Lung (tissue), 12 donors: ENCODE data around the gene CHDH. TPM values are rescaled to one million over a fixed set of nuclear protein-coding genes. Genes with fewer than 3 reads are reported as not detected.

ENCODE experiments used
- ATAC-seq: fragments of 200-7000 bp; cut with Tn5 transposase; one replicate; pipeline ENCODE4 v1.9.1; 2020; ENCODE audit warnings: moderate number of reproducible peaks; ENCODE audit not compliant: insufficient read depth, low FRiP score
- DNase-seq, 3 donors: peaks; one replicate each; pipeline ENCODE4 v3.0.0-alpha.2; 2013 to 2017
- H3K27ac ChIP-seq, 2 donors: one replicate each; pipeline ENCODE4 v1.5.1; 2013; ENCODE audit warnings: mild to moderate bottlenecking in 2 of 2, moderate library complexity in 2 of 2, control low read depth in 1 of 2, inconsistent platforms in 1 of 2, low read depth in 1 of 2, low read length in 1 of 2
- H3K27me3 ChIP-seq, 3 donors: one replicate each; pipeline ENCODE4 v1.5.1; 2013; ENCODE audit warnings: low read length in 2 of 3; ENCODE audit not compliant: control insufficient read depth in 3 of 3, insufficient read depth in 3 of 3
- H3K36me3 ChIP-seq, 4 donors: one replicate each; pipeline ENCODE4 v1.5.1; 2013; ENCODE audit warnings: low read length in 4 of 4, mild to moderate bottlenecking in 1 of 4, moderate library complexity in 1 of 4; ENCODE audit not compliant: control insufficient read depth in 4 of 4, insufficient read depth in 4 of 4
- H3K4me1 ChIP-seq, 5 donors: one replicate each; pipeline ENCODE4 v1.5.1; 2013; ENCODE audit warnings: low read length in 5 of 5, mild to moderate bottlenecking in 2 of 5, moderate library complexity in 1 of 5; ENCODE audit not compliant: control insufficient read depth in 5 of 5, insufficient read depth in 5 of 5
- H3K4me3 ChIP-seq: one replicate; pipeline ENCODE4 v1.5.1; 2013; ENCODE audit warnings: mild to moderate bottlenecking, control low read depth, moderate library complexity
- H3K9ac ChIP-seq, 2 donors: one replicate each; pipeline ENCODE4 v1.5.1; 2013; ENCODE audit warnings: low read length in 2 of 2, control low read depth in 1 of 2; ENCODE audit not compliant: insufficient read depth in 1 of 2
- H3K9me3 ChIP-seq, 4 donors: one replicate each; pipeline ENCODE4 v1.5.1; 2013; ENCODE audit warnings: low read length in 3 of 4, mild to moderate bottlenecking in 1 of 4, moderate library complexity in 1 of 4; ENCODE audit not compliant: control insufficient read depth in 4 of 4, insufficient read depth in 3 of 4
- CTCF ChIP-seq: IDR thresholded peaks from 2 replicates; pipeline ENCODE4 v1.5.1; 2012; ENCODE audit warnings: mild to moderate bottlenecking; ENCODE audit errors: control extremely low read depth, extremely low read depth
- WGBS, 2 donors: extraction: QIAGEN DNeasy Blood & Tissue Kit; methylation state at CpG; one replicate each; pipeline ENCODE4 v1.1.7; 2013; 5-methylcytosine and 5-hydroxymethylcytosine counted together
- polyA plus RNA-seq, 2 donors: library from polyadenylated mRNA; stranded (reverse); fragments of 200-250 nt; gene quantifications; one replicate each; pipeline ENCODE4 v1.2.1, GENCODE V29; 2013
- total RNA-seq, 2 donors: library from RNA; depleted of rRNA in 1 of 2; stranded (reverse); fragments of >200 nt in 1 of 2; gene quantifications; one replicate each; pipeline ENCODE4 v1.2.1, GENCODE V29; 2014 to 2021
- donor health status: control.
- donor health status: control.
- donor health status: Bipolar disorder and iron deficiency.
- donor health status: healthy.
- donor health status: DM: yes; HTN: yes; CAD: no.

Gene CHDH
- total and polyA plus RNA-seq, 4 donors, result 1.5 to 10.9 (median 2.8) TPM

GRCh38 chr3:53776494-53777101, 69.6 kb downstream of the CHDH start:
- peaks cover 0 to 14% (median 2%) of the 10 kb centered on the region in 5 donors for H3K4me1 ChIP-seq
- H3K27ac ChIP-seq, result peak overlapping the region in 1 of 2 donors; percentile 52
- no peak for TF ChIP-seq CTCF
- no peaks in the 10 kb centered on the region for H3K9me3 ChIP-seq
- no peak overlapping the region for H3K9ac ChIP-seq
- no peak for DNase-seq
- H3K4me3 ChIP-seq, result no peak overlapping the region
- no peaks in the 10 kb centered on the region for H3K27me3 ChIP-seq
- 50 to 79% methylated on average over 9 of the region's 9 CpGs for WGBS, 2 donors
- H3K36me3 ChIP-seq, result peaks cover 0 to 47% (median 20%) of the 10 kb centered on the region in 4 donors
- no peak for ATAC-seq

- ATAC-seq (no peak), DNase-seq (no peak)
- Histone ChIP-seq H3K27ac (no peak overlapping the region), H3K36me3 (peaks cover 0 to 40% (median 19%) of the 10 kb centered on the region in 4 donors), H3K27me3 (no peaks in the 10 kb centered on the region), H3K4me1 (peaks cover 0 to 14% (median 2%) of the 10 kb centered on the region in 5 donors), H3K9ac (no peak overlapping the region), H3K9me3 (no peaks in the 10 kb centered on the region), H3K4me3 (no peak overlapping the region)
- no peak for TF ChIP-seq CTCF
- 81 to 92% methylated on average over 5 of the region's 5 CpGs for WGBS, 2 donors
Measured at GRCh38 chr3:53775834-53776251, 70.4 kb downstream of the CHDH start.

DNA sequence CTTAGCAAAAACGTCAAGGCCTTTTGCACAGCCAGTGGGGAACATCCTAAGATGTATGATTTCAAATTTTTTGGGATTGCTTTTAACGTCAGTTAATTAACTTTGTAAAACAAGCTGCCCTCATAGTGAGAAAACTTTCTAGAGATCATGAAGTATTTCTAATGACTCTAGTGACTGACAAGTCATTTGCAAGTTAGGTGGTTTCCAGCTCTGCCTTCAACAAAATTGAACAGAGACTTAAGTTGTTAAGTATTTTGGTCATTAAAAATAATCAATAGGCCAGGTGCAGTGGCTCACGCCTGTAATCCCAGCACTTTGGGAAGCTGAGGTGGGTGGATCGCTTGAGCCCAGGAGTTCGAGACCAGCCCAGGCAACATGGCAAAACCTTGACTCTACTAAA, 71.2 kb downstream of the CHDH start:
- DNase-seq (no peak), ATAC-seq (no peak)
- peaks cover 0 to 39% (median 17%) of the 10 kb centered on the region in 4 donors for H3K36me3 ChIP-seq
- no peak overlapping the region for H3K4me3 ChIP-seq
- no peaks in the 10 kb centered on the region for H3K27me3 ChIP-seq
- H3K27ac ChIP-seq, result no peak overlapping the region
- no peaks in the 10 kb centered on the region for H3K9me3 ChIP-seq
- peaks cover 0 to 14% (median 2%) of the 10 kb centered on the region in 5 donors for H3K4me1 ChIP-seq
- WGBS, 2 donors, result 84 to 91% methylated on average over 5 of the region's 5 CpGs
- H3K9ac ChIP-seq, result no peak overlapping the region
- TF ChIP-seq CTCF, result no peak
